ENCODE data around the gene SFR1. TPM values are rescaled to one million over a fixed set of nuclear protein-coding genes. Genes with fewer than 3 reads are reported as not detected.

The SFR1 gene
- total and polyA plus RNA-seq, 9 donors = 5.6 to 12.0 (median 7.9) TPM

DNA sequence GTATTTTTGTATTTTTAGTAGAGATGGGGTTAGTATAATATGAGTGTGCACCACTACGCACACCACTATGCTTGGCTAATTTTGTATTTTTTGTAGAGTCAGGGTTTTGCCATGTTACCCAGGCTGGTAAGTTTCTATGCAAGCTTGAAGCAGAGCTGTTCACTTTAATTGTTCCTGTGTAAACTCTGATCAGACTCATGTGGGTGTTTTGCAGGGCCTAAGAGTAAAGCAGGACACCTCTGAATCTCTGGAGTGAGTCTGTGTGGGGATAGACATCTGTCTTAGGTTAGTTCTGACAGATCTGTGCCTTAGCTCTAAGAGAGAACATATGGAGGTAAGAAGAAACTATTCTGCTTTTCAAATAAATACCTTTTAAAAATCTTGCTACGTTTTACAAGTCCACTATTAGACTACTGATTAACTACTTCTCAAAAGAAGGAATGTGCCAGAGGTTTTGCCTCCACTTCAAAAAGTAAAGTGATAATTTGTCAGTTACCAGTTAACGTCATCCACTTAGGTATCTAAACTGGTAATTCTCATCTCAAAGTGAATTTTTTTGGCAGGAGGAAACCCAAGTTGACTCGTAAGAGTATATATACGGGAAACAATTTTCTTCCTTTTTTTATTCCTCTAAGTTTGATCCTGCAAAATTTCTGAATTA is 37.4 kb upstream of the SFR1 start:
- no peaks in the 10 kb centered on the region for H3K4me1 ChIP-seq (ENCODE audit: insufficient read depth)
- 69 to 85% (median 82%) methylated on average over 5 of the region's 5 CpGs for WGBS, 3 donors
- no peaks in the 10 kb centered on the region for H3K27me3 ChIP-seq
- H3K36me3 ChIP-seq = no peaks in the 10 kb centered on the region
- H3K4me3 ChIP-seq = no peak overlapping the region
- no peak for DNase-seq
- no peak overlapping the region for H3K27ac ChIP-seq
- TF ChIP-seq POLR2A (IDR thresholded peaks at IDR 0.05) (no peak), CTCF (IDR thresholded peaks at IDR 0.05) (no peak), EP300 (IDR thresholded peaks at IDR 0.05) (no peak)
- intact Hi-C loops (cut with DNase I) = no loop called here
- H3K9me3 ChIP-seq = no peaks in the 10 kb centered on the region

- no peak for TF ChIP-seq EP300 (IDR thresholded peaks at IDR 0.05)
- no peak for TF ChIP-seq CTCF (IDR thresholded peaks at IDR 0.05)
- no peak for TF ChIP-seq POLR2A (IDR thresholded peaks at IDR 0.05)
- 78 to 88% (median 87%) methylated on average over 3 of the region's 3 CpGs for WGBS, 3 donors
- intact Hi-C loops (cut with DNase I) = no loop called here
- Histone ChIP-seq H3K9me3 (no peaks in the 10 kb centered on the region), H3K27ac (no peak within 1 kb of the TSS), H3K4me3 (no peak within 1 kb of the TSS), H3K27me3 (no peaks in the 10 kb centered on the region), H3K36me3 (no peaks in the 10 kb centered on the region), H3K4me1 (ENCODE audit: insufficient read depth) (no peaks in the 10 kb centered on the region)
- DNase-seq = no peak
Measured at GRCh38 chr10:104085801-104086400, 36.1 kb upstream of the SFR1 start, which contains the start of gene COL17A1. Gene COL17A1 (minus strand): TSS chr10:104085880. CDS start chr10:104080673, 5,207 bp downstream.

- H3K36me3 ChIP-seq = no peaks in the 10 kb centered on the region
- H3K27me3 ChIP-seq = no peaks in the 10 kb centered on the region
- no peak for TF ChIP-seq POLR2A (IDR thresholded peaks at IDR 0.05)
- no peak for TF ChIP-seq EP300 (IDR thresholded peaks at IDR 0.05)
- no peak for TF ChIP-seq CTCF (IDR thresholded peaks at IDR 0.05)
- intact Hi-C loops (cut with DNase I) = no loop called here
- H3K27ac ChIP-seq = no peak overlapping the region
- no peak for DNase-seq
- H3K9me3 ChIP-seq = no peaks in the 10 kb centered on the region
- no peak overlapping the region for H3K4me3 ChIP-seq
- no peaks in the 10 kb centered on the region for H3K4me1 ChIP-seq (ENCODE audit: insufficient read depth)
- 82 to 89% (median 84%) methylated on average over 5 of the region's 5 CpGs for WGBS, 3 donors
Measured at GRCh38 chr10:104088239-104088638, 33.7 kb upstream of the SFR1 start.

DNA sequence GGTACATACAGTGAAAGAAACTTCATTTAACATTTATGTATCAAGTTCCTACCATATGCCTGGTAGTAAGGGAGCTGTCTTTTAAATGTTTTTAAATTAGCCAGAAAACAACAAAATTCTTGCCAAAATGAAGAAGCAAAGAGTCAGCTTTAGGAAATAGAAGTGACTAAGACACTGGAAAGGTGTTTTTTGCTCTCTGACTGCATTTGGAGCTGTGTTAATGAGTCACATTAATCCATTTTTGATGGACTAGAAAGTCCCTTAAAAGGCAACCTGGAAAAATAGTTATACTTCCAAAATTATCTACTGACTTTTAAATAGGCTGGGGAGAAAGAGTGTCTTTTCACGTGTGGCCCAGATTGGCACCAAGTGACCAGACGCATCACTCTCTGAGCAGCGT is 32.4 kb upstream of the SFR1 start:
- no peaks in the 10 kb centered on the region for H3K36me3 ChIP-seq
- intact Hi-C loops (cut with DNase I) = no loop called here
- no peaks in the 10 kb centered on the region for H3K9me3 ChIP-seq
- no peaks in the 10 kb centered on the region for H3K27me3 ChIP-seq
- 72 to 83% (median 77%) methylated on average over 3 of the region's 3 CpGs for WGBS, 3 donors
- no peak overlapping the region for H3K27ac ChIP-seq
- no peak overlapping the region for H3K4me3 ChIP-seq
- no peaks in the 10 kb centered on the region for H3K4me1 ChIP-seq (ENCODE audit: insufficient read depth)
- DNase-seq = no peak
- TF ChIP-seq POLR2A (IDR thresholded peaks at IDR 0.05) (no peak), EP300 (IDR thresholded peaks at IDR 0.05) (no peak), CTCF (IDR thresholded peaks at IDR 0.05) (no peak)

All from ovary (tissue), 9 donors.